Caco-2 (cell line): Measurements from ENCODE around the gene SIX3. TPM values are rescaled to one million over a fixed set of nuclear protein-coding genes. Genes with fewer than 3 reads are reported as not detected.

ENCODE experiments used
- BruUV-seq: library from RNA; stranded (reverse); fragments of 400-500 nt; replicated peaks from 2 replicates; lab custom pipeline; 2021; lab: Mats Ljungman, UMichigan
- CTCF ChIA-PET: fragments of 300-600 bp; sonication (Branson Sonifier 250); formaldehyde crosslinking; loops from one replicate; lab custom pipeline; 2022; ENCODE audit warnings: antibody characterized with exemption; lab: Charles Lee
- POLR2A ChIA-PET: fragments of 300-600 bp; sonication (Branson Sonifier 250); formaldehyde crosslinking; loops from one replicate; lab custom pipeline; 2022; ENCODE audit warnings: antibody characterized with exemption; lab: Charles Lee
- DNase-seq, 2 experiments: peaks; one replicate each; pipeline versions ENCODE4 v3.0.0 to v3.0.0-alpha.2; 2020 to 2022
- H3K27me3 ChIP-seq: replicated peaks from 2 replicates; pipeline ENCODE4 v1.6.0; 2011; ENCODE audit warnings: low read length; ENCODE audit not compliant: control insufficient read depth, insufficient read depth
- H3K36me3 ChIP-seq: 2 replicates; pipeline ENCODE4 v1.5.1; 2011; ENCODE audit warnings: low read length; ENCODE audit not compliant: control insufficient read depth, insufficient read depth
- H3K4me1 ChIP-seq: fragments of 250-450 bp; sonication (Bioruptor Pico); 2 replicates; pipeline ENCODE4 v1.5.1; 2020; ENCODE audit warnings: mild to moderate bottlenecking
- H3K4me3 ChIP-seq: 2 replicates; pipeline ENCODE4 v1.5.1; 2011; ENCODE audit warnings: low read depth, mild to moderate bottlenecking, control low read depth, low read length
- H3K9me3 ChIP-seq: fragments of 250-450 bp; sonication (Bioruptor Pico); 2 replicates; pipeline ENCODE4 v1.5.1; 2020; ENCODE audit warnings: mild to moderate bottlenecking, moderate library complexity
- H3K27ac Mint-ChIP-seq: one replicate; pipeline ENCODE4 v1.8.0; 2022; ENCODE audit warnings: mixed read lengths; ENCODE audit not compliant: unreplicated experiment
- H3K27me3 Mint-ChIP-seq: one replicate; pipeline ENCODE4 v1.8.0; 2022; ENCODE audit warnings: mixed read lengths; ENCODE audit not compliant: insufficient read depth, unreplicated experiment
- H3K36me3 Mint-ChIP-seq: one replicate; pipeline ENCODE4 v1.8.0; 2022; ENCODE audit warnings: mild to moderate bottlenecking, mixed read lengths; ENCODE audit not compliant: insufficient read depth, unreplicated experiment
- H3K4me1 Mint-ChIP-seq: one replicate; pipeline ENCODE4 v1.8.0; 2022; ENCODE audit warnings: low read depth, mixed read lengths; ENCODE audit not compliant: unreplicated experiment
- H3K4me3 Mint-ChIP-seq: one replicate; pipeline ENCODE4 v1.8.0; 2022; ENCODE audit warnings: mild to moderate bottlenecking, moderate library complexity, mixed read lengths; ENCODE audit not compliant: unreplicated experiment
- H3K9me3 Mint-ChIP-seq: one replicate; pipeline ENCODE4 v1.8.0; 2022; ENCODE audit warnings: mixed read lengths; ENCODE audit not compliant: unreplicated experiment
- CTCF ChIP-seq, 2 experiments: fragments of 200-600 bp in 1 of 2; IDR thresholded peaks; 1 replicate in 1 of 2; 2 replicates in 1 of 2; pipeline versions ENCODE4 v1.5.1 to v1.8.0; 2011 to 2022; ENCODE audit warnings: antibody characterized with exemption in 1 of 2, control low read depth in 1 of 2, inconsistent platforms in 1 of 2, low read depth in 1 of 2, low read length in 1 of 2, mild to moderate bottlenecking in 1 of 2, moderate library complexity in 1 of 2; ENCODE audit not compliant: insufficient read depth in 1 of 2, severe bottlenecking in 1 of 2, unreplicated experiment in 1 of 2
- intact Hi-C: fragments of 100-400 bp; cut with micrococcal nuclease; formaldehyde crosslinking; loops from one replicate; pipeline ENCODE4 v1.10.0; 2022; ENCODE audit not compliant: unreplicated experiment
- total RNA-seq: library from RNA; stranded (reverse); gene quantifications from 2 replicates; pipeline ENCODE4 v1.2.3, GENCODE V29; 2022

SIX3 gene
- total RNA-seq, 1 experiment from 2014 or later = not detected

- no peak overlapping the region for H3K4me3 ChIP-seq
- Mint-ChIP-seq H3K27ac (no peak overlapping the region), H3K9me3 (no peaks in the 10 kb centered on the region), H3K4me3 (no peak overlapping the region), H3K36me3 (no peaks in the 10 kb centered on the region), H3K4me1 (no peaks in the 10 kb centered on the region), H3K27me3 (no peaks in the 10 kb centered on the region)
- no peaks in the 10 kb centered on the region for H3K36me3 ChIP-seq
- H3K27me3 ChIP-seq = no peaks in the 10 kb centered on the region
- intact Hi-C loops = loop anchor here (1.0 to 2.0 kb wide), 3 partner anchors 459 to 597 kb away; no protein-coding TSS in a partner anchor
- DNase-seq = peak; percentile 68 to 82
- ChIA-PET CTCF (interaction anchor here (0.6 to 2.4 kb wide), 5 partner anchors 9 to 568 kb away, joined by 3 to 10 read pairs (median 5); no protein-coding TSS in a partner anchor), POLR2A (interaction anchor here (0.6 kb wide), 1 partner anchor 231 kb away, joined by 3 read pairs; no protein-coding TSS in a partner anchor)
- BruUV-seq = no TSS peak
- H3K4me1 ChIP-seq = no peaks in the 10 kb centered on the region
- no peaks in the 10 kb centered on the region for H3K9me3 ChIP-seq
- peak; percentile 83 to 91 for TF ChIP-seq CTCF (IDR thresholded peaks at IDR 0.05; ENCODE audit: insufficient read depth in 1 of 2, low read depth in 1 of 2, low read length in 1 of 2, severe bottlenecking in 1 of 2, unreplicated experiment in 1 of 2)
Observed at GRCh38 chr2:44981714-44982108, 40.2 kb downstream of the SIX3 start.

- Mint-ChIP-seq H3K27me3 (peaks cover 4% of the 10 kb centered on the region), H3K4me3 (no peak overlapping the region), H3K27ac (no peak overlapping the region), H3K36me3 (no peaks in the 10 kb centered on the region), H3K4me1 (no peaks in the 10 kb centered on the region), H3K9me3 (no peaks in the 10 kb centered on the region)
- DNase-seq = no peak
- Histone ChIP-seq H3K27me3 (no peaks in the 10 kb centered on the region), H3K9me3 (no peaks in the 10 kb centered on the region), H3K4me1 (no peaks in the 10 kb centered on the region), H3K4me3 (no peak overlapping the region), H3K36me3 (no peaks in the 10 kb centered on the region)
- ChIA-PET POLR2A (no interaction called here), CTCF (interaction anchor here (0.6 kb wide), 1 partner anchor 1079 kb away, joined by 4 read pairs; no protein-coding TSS in a partner anchor)
- intact Hi-C loops = no loop called here
- no TSS peak for BruUV-seq
- no peak for TF ChIP-seq CTCF (IDR thresholded peaks at IDR 0.05; ENCODE audit: insufficient read depth in 1 of 2, low read depth in 1 of 2, low read length in 1 of 2, severe bottlenecking in 1 of 2, unreplicated experiment in 1 of 2)
Observed at GRCh38 chr2:44983836-44984604, 42.5 kb downstream of the SIX3 start.

- Mint-ChIP-seq H3K9me3 (no peaks in the 10 kb centered on the region), H3K27ac (no peak overlapping the region), H3K27me3 (peaks cover 17% of the 10 kb centered on the region), H3K36me3 (no peaks in the 10 kb centered on the region), H3K4me1 (no peaks in the 10 kb centered on the region), H3K4me3 (no peak overlapping the region)
- CTCF ChIA-PET = no interaction called here
- Histone ChIP-seq H3K27me3 (no peaks in the 10 kb centered on the region), H3K4me3 (no peak overlapping the region), H3K36me3 (no peaks in the 10 kb centered on the region), H3K9me3 (peaks cover 5% of the 10 kb centered on the region), H3K4me1 (no peaks in the 10 kb centered on the region)
- POLR2A ChIA-PET = no interaction called here
- no peak for DNase-seq
- no peak for TF ChIP-seq CTCF (IDR thresholded peaks at IDR 0.05; ENCODE audit: insufficient read depth in 1 of 2, low read depth in 1 of 2, low read length in 1 of 2, severe bottlenecking in 1 of 2, unreplicated experiment in 1 of 2)
- intact Hi-C loops = no loop called here
- no TSS peak for BruUV-seq
Observed at GRCh38 chr2:44989176-44989575, 47.7 kb downstream of the SIX3 start.
